ENCODE measurements around the gene RPAP3.
"Not testable (repeated sequence)": the region's sequence is repeated elsewhere in the genome, so short reads cannot be mapped to it uniquely, and the experiment has no call there.

RPAP3 gene

GRCh38 chr12:47686645-47687240 is 19.1 kb downstream of the RPAP3 start:
- DNase-seq (ENCODE audit: low read depth in 2 of 2): no peak

GRCh38 chr12:47679785-47680184 is 26.0 kb downstream of the RPAP3 start:
- DNase-seq (ENCODE audit: low read depth in 2 of 2): no peak

- DNase-seq (ENCODE audit: low read depth in 2 of 2): no peak
Measured at GRCh38 chr12:47672068-47672467, 33.8 kb downstream of the RPAP3 start.

GRCh38 chr12:47667935-47668334 is 37.9 kb downstream of the RPAP3 start:
- DNase-seq (ENCODE audit: low read depth in 2 of 2): not testable (repeated sequence)

GRCh38 chr12:47652521-47653234 is 53.2 kb downstream of the RPAP3 start:
- no peak for DNase-seq (ENCODE audit: low read depth in 2 of 2)

GRCh38 chr12:47651368-47652254 is 54.2 kb downstream of the RPAP3 start:
- peak in 1 of 2 donors; percentile 20 for DNase-seq (ENCODE audit: low read depth in 2 of 2)

GRCh38 chr12:47650469-47650868 is 55.4 kb downstream of the RPAP3 start:
- DNase-seq (ENCODE audit: low read depth in 2 of 2): no peak

- DNase-seq (ENCODE audit: low read depth in 2 of 2): no peak
Measured at GRCh38 chr12:47649381-47649780, 56.4 kb downstream of the RPAP3 start.

GRCh38 chr12:47648056-47648579 is 57.7 kb downstream of the RPAP3 start:
- no peak for DNase-seq (ENCODE audit: low read depth in 2 of 2)

- not testable (repeated sequence) for DNase-seq (ENCODE audit: low read depth in 2 of 2)
Measured at GRCh38 chr12:47642310-47642709, 63.5 kb downstream of the RPAP3 start.

GRCh38 chr12:47636908-47637780 is 68.7 kb downstream of the RPAP3 start:
- DNase-seq (ENCODE audit: low read depth in 2 of 2): peak; percentile 42 to 45

GRCh38 chr12:47635770-47636169 is 70.1 kb downstream of the RPAP3 start:
- DNase-seq (ENCODE audit: low read depth in 2 of 2): not testable (repeated sequence)

- no peak for DNase-seq (ENCODE audit: low read depth in 2 of 2)
Measured at GRCh38 chr12:47634127-47634526, 71.7 kb downstream of the RPAP3 start.

- no peak for DNase-seq (ENCODE audit: low read depth in 2 of 2)
Measured at GRCh38 chr12:47621960-47622359, 83.9 kb downstream of the RPAP3 start.

GRCh38 chr12:47617476-47617875 is 88.4 kb downstream of the RPAP3 start:
- no peak for DNase-seq (ENCODE audit: low read depth in 2 of 2)

GRCh38 chr12:47616440-47616839 is 89.4 kb downstream of the RPAP3 start:
- no peak for DNase-seq (ENCODE audit: low read depth in 2 of 2)

- no peak for DNase-seq (ENCODE audit: low read depth in 2 of 2)
Measured at GRCh38 chr12:47615711-47616110, 90.1 kb downstream of the RPAP3 start.

- DNase-seq (ENCODE audit: low read depth in 2 of 2): no peak
Measured at GRCh38 chr12:47614521-47614920, 91.3 kb downstream of the RPAP3 start.

GRCh38 chr12:47612953-47613352 is 92.9 kb downstream of the RPAP3 start:
- no peak for DNase-seq (ENCODE audit: low read depth in 2 of 2)

- DNase-seq (ENCODE audit: low read depth in 2 of 2): no peak
Measured at GRCh38 chr12:47611906-47612305, 93.9 kb downstream of the RPAP3 start.

Measured in stimulated activated CD4-positive, alpha-beta T cell treated with anti-CD3 and anti-CD28 coated beads, Interleukin-4, amount 100 ng/mL, for 48 hours (primary cell).